Bronchial epithelial cell (primary cell): Measurements from ENCODE around the gene MKS1. TPM values are rescaled to one million over a fixed set of nuclear protein-coding genes. Genes with fewer than 3 reads are reported as not detected.

Experiments
- DNase-seq: peaks from one replicate; pipeline ENCODE4 v3.0.0-alpha.2; 2010; ENCODE audit warnings: low read depth
- FAIRE-seq: peaks from 2 replicates; lab custom pipeline; 2011; peaks lifted over from hg19 to GRCh38; lab: Jason Lieb, UNC
- H3K27me3 ChIP-seq: 2 replicates; pipeline ENCODE4 v1.5.1; 2011; ENCODE audit warnings: low read length; ENCODE audit not compliant: control insufficient read depth, insufficient read depth
- H3K36me3 ChIP-seq: 2 replicates; pipeline ENCODE4 v1.5.1; 2011; ENCODE audit warnings: low read length; ENCODE audit not compliant: control insufficient read depth, insufficient read depth
- H3K4me3 ChIP-seq: 2 replicates; pipeline ENCODE4 v1.5.1; 2011; ENCODE audit warnings: mild to moderate bottlenecking, low read depth, low read length, control low read depth
- CTCF ChIP-seq: IDR thresholded peaks from 2 replicates; pipeline ENCODE4 v1.5.1; 2011; ENCODE audit warnings: mild to moderate bottlenecking, moderate library complexity, low read length, control low read depth, inconsistent platforms; ENCODE audit not compliant: insufficient read depth, severe bottlenecking
- total RNA-seq: library from RNA; depleted of rRNA; stranded (reverse); fragments of >200 nt; gene quantifications from 2 replicates; pipeline ENCODE4 v1.2.1, GENCODE V29; 2014

MKS1 gene
- 8.8 and 11.1 TPM in 2 replicates for total RNA-seq

DNA sequence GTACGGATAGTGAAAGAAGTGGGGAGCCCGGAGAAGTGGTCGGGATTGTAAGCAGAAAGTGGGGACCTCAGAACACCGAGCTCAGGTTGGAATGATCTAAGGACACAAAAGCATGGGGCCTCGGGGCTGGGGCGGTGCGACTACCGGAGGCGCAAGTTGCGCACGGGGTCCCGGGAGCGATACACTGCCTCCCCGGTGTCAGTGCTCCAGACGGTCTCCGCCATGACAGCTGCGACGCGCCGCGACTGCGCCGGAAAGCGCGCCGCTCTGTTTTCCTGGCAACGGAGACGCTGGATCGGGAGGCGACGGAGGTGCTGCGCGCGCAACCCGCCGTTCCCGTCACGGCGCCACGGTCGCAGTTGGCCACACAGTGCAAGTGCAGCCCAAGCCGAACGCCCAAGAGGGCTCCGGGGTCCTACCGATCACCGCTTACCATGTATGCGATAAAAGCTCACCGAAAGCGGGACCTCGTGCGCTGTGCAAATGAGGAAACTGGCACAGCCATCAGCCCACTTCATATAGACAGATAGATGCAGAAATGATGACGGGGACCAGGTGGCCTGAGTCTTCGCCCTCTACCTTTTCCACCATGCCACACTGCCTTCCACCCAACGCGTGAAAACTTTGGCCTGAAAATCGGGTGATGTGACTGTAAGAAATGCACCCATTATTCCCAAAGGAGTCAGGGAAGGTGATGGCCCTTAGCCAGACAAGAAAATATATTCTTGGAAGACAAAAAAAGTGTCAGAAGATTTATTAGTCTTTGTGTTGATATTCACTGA, at the start of gene MKS1:
Gene MKS1, minus strand, starts transcription at position 249 of the 782 bp plus-strand sequence. Its CDS starts 25 bp downstream, at position 224.
- FAIRE-seq = no peak
- TF ChIP-seq CTCF = peak; percentile 74
- Histone ChIP-seq H3K36me3 (peaks cover 5% of the 10 kb centered on the region), H3K27me3 (no peaks in the 10 kb centered on the region), H3K4me3 (peak within 1 kb of the TSS; percentile 55)
- DNase-seq = peak; percentile 78

DNA sequence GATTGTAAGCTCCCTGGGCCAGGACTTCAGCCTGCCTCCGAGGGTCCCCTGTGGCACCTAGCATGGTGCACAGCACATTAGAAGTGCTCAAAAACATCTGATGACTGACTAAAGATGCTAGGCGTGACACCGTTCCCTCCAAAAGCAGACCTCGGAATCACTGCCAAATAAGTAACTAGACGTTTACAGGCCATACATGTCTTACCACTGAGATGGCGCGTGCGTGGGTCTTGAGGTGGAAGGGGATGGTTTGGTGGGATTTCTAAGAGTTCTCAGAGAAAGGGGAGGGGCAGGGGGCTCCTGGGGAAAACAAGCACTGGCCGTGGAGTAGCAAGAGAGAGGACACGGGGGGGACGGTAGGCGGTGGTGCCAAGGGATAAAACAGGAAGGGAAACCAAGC, 49.3 kb upstream of the MKS1 start:
- Histone ChIP-seq H3K27me3 (peaks cover 8% of the 10 kb centered on the region), H3K4me3 (no peak overlapping the region), H3K36me3 (no peaks in the 10 kb centered on the region)
- DNase-seq = no peak
- peak; percentile 7 for FAIRE-seq
- no peak for TF ChIP-seq CTCF

DNA sequence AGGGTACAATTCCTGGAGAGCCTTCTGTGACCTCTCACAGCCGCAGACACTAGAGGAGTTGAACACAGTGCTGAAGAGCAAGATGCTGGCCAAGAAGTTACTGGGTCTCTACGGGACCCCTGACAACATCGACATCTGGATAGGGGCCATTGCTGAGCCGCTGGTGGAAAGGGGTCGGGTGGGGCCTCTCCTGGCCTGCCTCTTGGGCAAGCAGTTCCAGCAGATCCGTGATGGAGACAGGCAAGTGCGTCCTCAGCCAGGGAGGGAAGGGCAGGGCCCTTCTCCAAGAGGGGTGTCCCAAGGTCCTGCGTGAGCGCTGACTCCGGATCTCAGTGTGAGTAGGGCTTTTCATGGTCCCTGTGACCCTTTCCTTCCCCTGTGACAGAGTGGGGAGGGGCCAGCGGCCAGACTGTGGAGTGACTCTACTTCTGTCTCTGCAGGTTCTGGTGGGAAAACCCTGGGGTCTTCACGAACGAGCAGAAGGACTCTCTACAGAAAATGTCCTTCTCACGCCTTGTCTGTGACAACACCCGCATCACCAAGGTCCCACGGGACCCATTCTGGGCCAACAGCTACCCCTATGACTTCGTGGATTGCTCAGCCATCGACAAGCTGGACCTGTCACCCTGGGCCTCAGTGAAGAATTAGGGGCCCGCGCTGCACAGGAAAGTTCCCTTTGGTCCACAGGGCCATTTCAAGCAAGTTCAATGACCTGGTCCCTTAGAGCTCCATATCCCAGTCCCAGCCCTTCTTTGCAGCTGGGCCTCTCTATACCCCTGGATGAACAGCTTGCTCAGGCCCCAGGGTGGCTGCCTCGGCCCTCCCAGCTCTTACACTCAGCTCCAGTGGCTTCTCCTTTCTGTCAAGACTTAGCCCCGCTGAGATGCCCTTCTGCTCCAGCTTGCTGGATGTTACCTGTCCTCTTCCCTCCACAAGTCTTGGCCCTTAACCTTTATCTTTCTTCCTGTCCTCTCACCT, 48.6 kb upstream of the MKS1 start:
- Histone ChIP-seq H3K4me3 (no peak overlapping the region), H3K36me3 (no peaks in the 10 kb centered on the region), H3K27me3 (peaks cover 8% of the 10 kb centered on the region)
- no peak for FAIRE-seq
- no peak for TF ChIP-seq CTCF
- DNase-seq = no peak

DNA sequence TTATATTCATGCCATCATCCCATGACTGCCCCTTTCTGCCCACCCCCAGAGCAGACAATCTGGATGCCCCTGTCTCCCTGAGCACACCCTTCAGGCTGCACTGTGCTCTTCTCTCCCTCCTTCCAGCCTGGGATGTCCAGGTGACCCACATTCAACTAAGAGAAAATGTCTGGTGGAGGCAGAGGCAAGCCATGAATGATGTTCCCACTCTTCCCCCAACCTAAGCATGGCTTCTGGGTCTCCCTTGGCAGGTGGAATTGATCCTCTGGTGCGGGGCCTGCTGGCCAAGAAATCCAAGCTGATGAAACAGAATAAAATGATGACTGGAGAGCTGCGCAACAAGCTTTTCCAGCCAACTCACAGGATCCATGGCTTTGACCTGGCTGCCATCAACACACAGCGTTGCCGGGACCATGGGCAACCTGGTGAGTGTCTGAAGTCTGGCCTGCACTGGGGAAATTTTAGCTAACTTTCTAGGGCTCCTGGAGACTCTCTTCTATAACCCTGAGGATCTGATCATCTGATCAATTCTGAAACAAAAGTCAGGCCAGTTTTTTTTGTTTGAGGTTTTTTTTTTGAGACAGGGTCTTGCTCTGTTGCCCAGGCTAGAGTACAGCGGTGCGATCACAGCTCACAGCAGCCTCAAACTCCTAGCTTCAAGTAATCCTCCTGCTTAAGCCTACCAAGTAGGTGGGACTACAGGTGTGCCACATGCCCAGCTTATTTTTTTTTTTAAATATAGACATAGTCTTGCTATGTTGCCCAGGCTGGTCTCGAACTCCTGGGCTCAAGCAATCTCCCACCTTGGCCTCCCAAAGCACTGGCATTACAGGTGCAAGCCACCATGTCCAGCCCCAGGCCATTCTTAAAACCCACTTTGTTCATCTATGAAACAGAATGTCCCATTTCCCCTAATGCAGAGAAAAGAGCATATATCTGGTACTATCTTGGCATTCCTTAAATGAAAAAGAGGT, 47.1 kb upstream of the MKS1 start:
- Histone ChIP-seq H3K36me3 (no peaks in the 10 kb centered on the region), H3K27me3 (peaks cover 6% of the 10 kb centered on the region), H3K4me3 (no peak overlapping the region)
- no peak for DNase-seq
- FAIRE-seq = no peak
- no peak for TF ChIP-seq CTCF

- peaks cover 6% of the 10 kb centered on the region for H3K27me3 ChIP-seq
- no peak for FAIRE-seq
These were observed 46.2 kb upstream of the MKS1 start for GRCh38 chr17:58265271-58265670.

More at GRCh38 chr17:58265271-58265670, 46.2 kb upstream of the MKS1 start:
- DNase-seq = no peak
- no peak for TF ChIP-seq CTCF
- Histone ChIP-seq H3K4me3 (no peak overlapping the region), H3K36me3 (no peaks in the 10 kb centered on the region)
